Caco-2 (cell line): ENCODE measurements around the gene GNAO1. TPM values are rescaled to one million over a fixed set of nuclear protein-coding genes. Genes with fewer than 3 reads are reported as not detected.

Experiments
- BruUV-seq: library from RNA; stranded (reverse); fragments of 400-500 nt; replicated peaks from 2 replicates; lab custom pipeline; 2021; lab: Mats Ljungman, UMichigan
- CTCF ChIA-PET: fragments of 300-600 bp; sonication (Branson Sonifier 250); formaldehyde crosslinking; loops from one replicate; lab custom pipeline; 2022; ENCODE audit warnings: antibody characterized with exemption; lab: Charles Lee
- POLR2A ChIA-PET: fragments of 300-600 bp; sonication (Branson Sonifier 250); formaldehyde crosslinking; loops from one replicate; lab custom pipeline; 2022; ENCODE audit warnings: antibody characterized with exemption; lab: Charles Lee
- DNase-seq, 2 experiments: peaks; one replicate each; pipeline versions ENCODE4 v3.0.0 to v3.0.0-alpha.2; 2020 to 2022
- H3K27me3 ChIP-seq: replicated peaks from 2 replicates; pipeline ENCODE4 v1.6.0; 2011; ENCODE audit warnings: low read length; ENCODE audit not compliant: control insufficient read depth, insufficient read depth
- H3K36me3 ChIP-seq: 2 replicates; pipeline ENCODE4 v1.5.1; 2011; ENCODE audit warnings: low read length; ENCODE audit not compliant: control insufficient read depth, insufficient read depth
- H3K4me1 ChIP-seq: fragments of 250-450 bp; sonication (Bioruptor Pico); 2 replicates; pipeline ENCODE4 v1.5.1; 2020; ENCODE audit warnings: mild to moderate bottlenecking
- H3K4me3 ChIP-seq: 2 replicates; pipeline ENCODE4 v1.5.1; 2011; ENCODE audit warnings: low read depth, mild to moderate bottlenecking, control low read depth, low read length
- H3K9me3 ChIP-seq: fragments of 250-450 bp; sonication (Bioruptor Pico); 2 replicates; pipeline ENCODE4 v1.5.1; 2020; ENCODE audit warnings: mild to moderate bottlenecking, moderate library complexity
- H3K27ac Mint-ChIP-seq: one replicate; pipeline ENCODE4 v1.8.0; 2022; ENCODE audit warnings: mixed read lengths; ENCODE audit not compliant: unreplicated experiment
- H3K27me3 Mint-ChIP-seq: one replicate; pipeline ENCODE4 v1.8.0; 2022; ENCODE audit warnings: mixed read lengths; ENCODE audit not compliant: insufficient read depth, unreplicated experiment
- H3K36me3 Mint-ChIP-seq: one replicate; pipeline ENCODE4 v1.8.0; 2022; ENCODE audit warnings: mild to moderate bottlenecking, mixed read lengths; ENCODE audit not compliant: insufficient read depth, unreplicated experiment
- H3K4me1 Mint-ChIP-seq: one replicate; pipeline ENCODE4 v1.8.0; 2022; ENCODE audit warnings: low read depth, mixed read lengths; ENCODE audit not compliant: unreplicated experiment
- H3K4me3 Mint-ChIP-seq: one replicate; pipeline ENCODE4 v1.8.0; 2022; ENCODE audit warnings: mild to moderate bottlenecking, moderate library complexity, mixed read lengths; ENCODE audit not compliant: unreplicated experiment
- H3K9me3 Mint-ChIP-seq: one replicate; pipeline ENCODE4 v1.8.0; 2022; ENCODE audit warnings: mixed read lengths; ENCODE audit not compliant: unreplicated experiment
- CTCF ChIP-seq, 2 experiments: fragments of 200-600 bp in 1 of 2; IDR thresholded peaks; 1 replicate in 1 of 2; 2 replicates in 1 of 2; pipeline versions ENCODE4 v1.5.1 to v1.8.0; 2011 to 2022; ENCODE audit warnings: antibody characterized with exemption in 1 of 2, control low read depth in 1 of 2, inconsistent platforms in 1 of 2, low read depth in 1 of 2, low read length in 1 of 2, mild to moderate bottlenecking in 1 of 2, moderate library complexity in 1 of 2; ENCODE audit not compliant: insufficient read depth in 1 of 2, severe bottlenecking in 1 of 2, unreplicated experiment in 1 of 2
- intact Hi-C: fragments of 100-400 bp; cut with micrococcal nuclease; formaldehyde crosslinking; loops from one replicate; pipeline ENCODE4 v1.10.0; 2022; ENCODE audit not compliant: unreplicated experiment
- total RNA-seq: library from RNA; stranded (reverse); gene quantifications from 2 replicates; pipeline ENCODE4 v1.2.3, GENCODE V29; 2022

GNAO1 gene
- total RNA-seq, 1 experiment from 2014 or later, result 3.2 TPM

GRCh38 chr16:56327071-56327928, 136.0 kb downstream of the GNAO1 start:
- H3K36me3 Mint-ChIP-seq, result no peaks in the 10 kb centered on the region
- Histone ChIP-seq H3K36me3 (no peaks in the 10 kb centered on the region), H3K27me3 (no peaks in the 10 kb centered on the region), H3K4me1 (no peaks in the 10 kb centered on the region), H3K9me3 (no peaks in the 10 kb centered on the region), H3K4me3 (no peak overlapping the region)
- no peak for DNase-seq
- H3K4me1 Mint-ChIP-seq, result no peaks in the 10 kb centered on the region
- H3K4me3 Mint-ChIP-seq, result no peak overlapping the region
- ChIA-PET CTCF (interaction anchor here (1.0 to 3.4 kb wide), 2 partner anchors 29 to 375 kb away, joined by 5 to 32 read pairs; no protein-coding TSS in a partner anchor), POLR2A (no interaction called here)
- no peaks in the 10 kb centered on the region for H3K27me3 Mint-ChIP-seq
- H3K27ac Mint-ChIP-seq, result no peak overlapping the region
- TF ChIP-seq CTCF (IDR thresholded peaks at IDR 0.05; ENCODE audit: insufficient read depth in 1 of 2, low read depth in 1 of 2, low read length in 1 of 2, severe bottlenecking in 1 of 2, unreplicated experiment in 1 of 2), result no peak
- no TSS peak for BruUV-seq
- intact Hi-C loops, result no loop called here
- no peaks in the 10 kb centered on the region for H3K9me3 Mint-ChIP-seq

DNA sequence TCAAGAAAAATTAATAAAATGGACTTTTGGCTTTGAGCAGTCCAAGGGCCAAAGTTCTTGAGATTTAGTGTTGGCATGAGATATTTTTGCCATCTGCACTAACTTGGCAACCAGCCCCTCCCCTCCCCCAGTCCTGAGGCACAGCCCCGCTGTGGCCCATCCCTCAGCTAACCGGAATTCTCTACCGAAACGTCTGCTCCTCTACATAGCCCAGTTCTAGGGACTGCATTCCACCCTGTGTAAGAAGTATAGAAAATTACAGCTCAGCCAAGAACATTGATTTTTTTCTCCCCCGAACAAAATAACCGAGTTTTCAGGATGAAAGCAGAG, 136.6 kb downstream of the GNAO1 start:
- BruUV-seq, result no TSS peak
- Histone ChIP-seq H3K4me1 (no peaks in the 10 kb centered on the region), H3K27me3 (no peaks in the 10 kb centered on the region), H3K4me3 (no peak overlapping the region), H3K9me3 (no peaks in the 10 kb centered on the region), H3K36me3 (no peaks in the 10 kb centered on the region)
- Mint-ChIP-seq H3K36me3 (no peaks in the 10 kb centered on the region), H3K4me3 (no peak overlapping the region), H3K4me1 (no peaks in the 10 kb centered on the region), H3K9me3 (no peaks in the 10 kb centered on the region), H3K27me3 (no peaks in the 10 kb centered on the region), H3K27ac (no peak overlapping the region)
- DNase-seq, result no peak
- intact Hi-C loops, result no loop called here
- TF ChIP-seq CTCF (IDR thresholded peaks at IDR 0.05; ENCODE audit: insufficient read depth in 1 of 2, low read depth in 1 of 2, low read length in 1 of 2, severe bottlenecking in 1 of 2, unreplicated experiment in 1 of 2), result no peak
- ChIA-PET POLR2A (no interaction called here), CTCF (interaction anchor here (1.0 to 3.4 kb wide), 2 partner anchors 29 to 374 kb away, joined by 5 to 32 read pairs; no protein-coding TSS in a partner anchor)

- H3K36me3 ChIP-seq, result no peaks in the 10 kb centered on the region
- H3K4me1 Mint-ChIP-seq, result no peaks in the 10 kb centered on the region
- no peaks in the 10 kb centered on the region for H3K27me3 Mint-ChIP-seq
- H3K4me3 Mint-ChIP-seq, result no peak overlapping the region
- intact Hi-C loops, result no loop called here
- ChIA-PET CTCF (interaction anchor here (1.0 to 3.4 kb wide), 2 partner anchors 28 to 373 kb away, joined by 5 to 32 read pairs; no protein-coding TSS in a partner anchor), POLR2A (no interaction called here)
- no peaks in the 10 kb centered on the region for H3K9me3 ChIP-seq
- H3K9me3 Mint-ChIP-seq, result no peaks in the 10 kb centered on the region
- no peak overlapping the region for H3K4me3 ChIP-seq
- no peaks in the 10 kb centered on the region for H3K36me3 Mint-ChIP-seq
- no peak for DNase-seq
- no peak overlapping the region for H3K27ac Mint-ChIP-seq
- no peaks in the 10 kb centered on the region for H3K27me3 ChIP-seq
- BruUV-seq, result no TSS peak
- TF ChIP-seq CTCF (IDR thresholded peaks at IDR 0.05; ENCODE audit: insufficient read depth in 1 of 2, low read depth in 1 of 2, low read length in 1 of 2, severe bottlenecking in 1 of 2, unreplicated experiment in 1 of 2), result no peak
- no peaks in the 10 kb centered on the region for H3K4me1 ChIP-seq
Observed at GRCh38 chr16:56328276-56329022, 137.2 kb downstream of the GNAO1 start.
